Stimulated activated CD4-positive, alpha-beta T cell treated with anti-CD3 and anti-CD28 coated beads, Interleukin-1b, Interleukin-23, amount 100 ng/mL, for 24 hours (primary cell): ENCODE results near the gene GPS1.

Experiments used
- DNase-seq, 4 experiments: peaks; one replicate each; pipeline ENCODE4 v3.0.0-alpha.2; 2020; ENCODE audit warnings: low read depth in 4 of 4, low spot score in 1 of 4

GPS1 gene

DNA sequence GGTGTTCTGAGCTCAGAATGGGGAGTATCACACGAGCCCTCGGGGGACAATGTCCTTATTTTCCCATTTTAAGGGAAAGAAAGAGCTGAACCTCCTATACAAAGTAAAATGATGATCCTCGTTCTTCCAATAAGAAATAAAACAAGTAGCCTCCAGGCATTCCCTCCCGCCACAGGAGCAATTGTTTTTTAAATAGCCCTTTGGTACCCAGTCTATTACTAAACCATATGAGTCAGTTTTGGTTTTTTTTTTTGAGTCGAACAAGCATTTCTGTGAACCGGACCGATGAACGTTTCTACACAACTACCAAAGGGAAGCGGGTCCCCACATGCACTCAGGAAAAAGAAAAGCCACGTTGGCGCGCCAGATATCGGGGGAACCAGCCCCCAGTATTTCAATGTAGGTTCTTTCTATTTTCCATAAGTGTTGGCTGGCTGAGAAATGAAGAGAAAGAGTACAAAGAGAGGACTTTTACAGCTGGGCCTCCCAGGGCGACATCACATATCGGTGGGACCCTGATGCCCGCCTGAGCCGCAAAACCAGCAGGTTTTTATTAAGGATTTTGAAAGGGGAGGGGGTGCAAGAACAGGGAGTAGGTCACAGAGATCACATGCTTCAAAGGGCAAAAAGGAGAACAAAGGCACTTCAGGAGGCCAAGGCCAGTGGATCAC is 10.4 kb upstream of the GPS1 start:
- DNase-seq: no peak

- no peak for DNase-seq
Measured at GRCh38 chr17:82042649-82043048, 9.0 kb upstream of the GPS1 start.

GRCh38 chr17:82043507-82043906 is 8.2 kb upstream of the GPS1 start:
- DNase-seq: no peak

DNA sequence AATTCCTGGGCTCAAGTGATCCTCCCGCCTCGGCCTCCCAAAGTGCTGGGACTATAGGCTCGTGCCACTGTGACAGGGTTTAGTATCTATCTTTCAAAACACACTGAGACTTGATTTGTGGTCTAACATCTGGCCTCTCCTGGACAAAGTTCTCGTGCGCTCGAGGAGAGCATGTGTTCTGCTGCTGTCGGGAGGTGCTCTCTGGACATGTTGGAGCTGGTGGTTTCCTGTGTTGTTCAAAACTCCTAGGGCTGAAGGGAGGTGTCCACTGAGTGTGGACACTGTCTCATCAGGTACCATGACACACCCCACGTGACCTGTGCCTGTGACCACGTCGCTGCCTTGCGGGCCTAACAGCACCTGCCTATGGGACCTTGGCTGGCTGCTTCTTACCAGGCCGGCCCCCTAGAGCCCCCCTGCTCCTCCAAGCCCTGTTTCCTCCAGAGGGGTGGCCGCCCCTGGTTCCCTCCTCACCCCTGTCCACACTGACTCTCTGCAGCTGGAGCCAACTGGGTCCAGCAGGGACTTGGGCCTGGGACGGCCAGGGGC is 5.7 kb upstream of the GPS1 start:
- DNase-seq: no peak

GRCh38 chr17:82046903-82047302 is 4.8 kb upstream of the GPS1 start:
- no peak for DNase-seq

GRCh38 chr17:82047379-82047778 is 4.3 kb upstream of the GPS1 start:
- DNase-seq: no peak

- no peak for DNase-seq
Measured at GRCh38 chr17:82047914-82048570, 3.7 kb upstream of the GPS1 start.

DNA sequence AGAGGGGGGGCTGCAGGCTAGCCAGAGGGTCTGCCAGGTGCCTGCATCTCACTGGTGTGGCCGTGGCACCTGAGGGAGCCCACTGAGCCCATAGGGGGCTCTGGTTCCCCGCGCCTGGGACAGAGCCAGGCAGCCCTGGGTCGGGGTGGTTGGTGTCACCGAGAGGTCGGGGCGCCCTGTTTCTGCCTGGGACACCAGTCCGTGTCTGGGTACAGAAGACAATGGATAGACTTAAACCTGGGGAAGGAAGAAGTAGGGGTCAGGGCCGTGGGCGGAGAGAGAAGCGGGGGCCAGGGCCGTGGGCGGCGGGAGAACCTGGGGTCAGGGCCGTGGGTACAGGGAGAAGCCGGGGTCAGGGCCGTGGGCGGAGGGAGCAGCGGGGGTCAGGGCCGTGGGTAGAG is 3.1 kb upstream of the GPS1 start:
- DNase-seq: no peak

- no peak for DNase-seq
Measured at GRCh38 chr17:82049106-82049505, 2.6 kb upstream of the GPS1 start.

DNA sequence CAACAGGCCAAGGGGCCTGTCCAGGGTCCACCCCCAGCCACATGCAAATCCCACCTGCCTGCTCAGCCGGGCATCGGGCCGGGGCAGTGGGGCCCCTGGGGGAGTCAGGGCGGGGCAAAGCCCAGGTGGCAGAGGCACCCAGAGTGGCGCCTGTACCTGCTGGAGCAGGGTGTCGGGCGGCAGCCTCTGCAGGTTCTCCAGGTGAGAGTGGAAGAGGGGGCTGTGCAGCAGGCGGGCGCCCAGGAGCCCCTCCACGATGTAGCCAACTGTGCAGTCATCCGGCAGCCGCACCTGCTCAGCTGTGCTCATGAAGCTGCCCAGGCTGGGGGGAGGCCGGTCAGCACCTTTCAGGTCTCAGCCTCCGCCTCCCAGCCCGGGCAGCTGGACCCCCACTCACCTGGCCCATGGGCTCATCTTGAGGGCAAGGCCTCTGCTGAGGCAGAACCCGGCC is 2.2 kb upstream of the GPS1 start:
- no peak for DNase-seq

GRCh38 chr17:82050152-82050760 is 1.4 kb upstream of the GPS1 start:
- DNase-seq: no peak

GRCh38 chr17:82050761-82051641 is 697 bp upstream of the GPS1 start:
- no peak for DNase-seq

DNA sequence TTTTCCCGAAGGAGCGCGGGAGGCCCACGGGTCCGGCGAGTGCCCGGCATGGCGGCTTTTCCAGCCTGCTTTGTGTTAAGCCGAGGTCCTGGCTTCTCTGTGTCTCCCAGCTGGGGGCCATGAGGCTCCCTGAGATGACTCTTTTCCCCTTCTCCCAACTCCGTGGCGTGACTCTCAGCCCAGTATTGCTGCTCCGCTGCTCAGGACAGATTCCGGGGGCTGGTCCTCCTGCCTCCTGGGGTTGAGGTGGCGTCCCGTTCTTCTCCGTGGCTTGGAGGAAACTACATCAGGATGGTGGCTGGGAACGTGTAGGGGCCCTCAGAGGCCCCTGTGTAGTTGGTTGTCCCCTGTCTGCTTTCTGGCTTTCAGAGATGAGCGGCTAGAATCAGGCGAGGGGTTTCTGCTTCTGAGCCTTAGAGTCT is 951 bp downstream of the GPS1 start:
- no peak for DNase-seq

GRCh38 chr17:82053130-82053529 is 1.4 kb downstream of the GPS1 start:
- DNase-seq: no peak

DNA sequence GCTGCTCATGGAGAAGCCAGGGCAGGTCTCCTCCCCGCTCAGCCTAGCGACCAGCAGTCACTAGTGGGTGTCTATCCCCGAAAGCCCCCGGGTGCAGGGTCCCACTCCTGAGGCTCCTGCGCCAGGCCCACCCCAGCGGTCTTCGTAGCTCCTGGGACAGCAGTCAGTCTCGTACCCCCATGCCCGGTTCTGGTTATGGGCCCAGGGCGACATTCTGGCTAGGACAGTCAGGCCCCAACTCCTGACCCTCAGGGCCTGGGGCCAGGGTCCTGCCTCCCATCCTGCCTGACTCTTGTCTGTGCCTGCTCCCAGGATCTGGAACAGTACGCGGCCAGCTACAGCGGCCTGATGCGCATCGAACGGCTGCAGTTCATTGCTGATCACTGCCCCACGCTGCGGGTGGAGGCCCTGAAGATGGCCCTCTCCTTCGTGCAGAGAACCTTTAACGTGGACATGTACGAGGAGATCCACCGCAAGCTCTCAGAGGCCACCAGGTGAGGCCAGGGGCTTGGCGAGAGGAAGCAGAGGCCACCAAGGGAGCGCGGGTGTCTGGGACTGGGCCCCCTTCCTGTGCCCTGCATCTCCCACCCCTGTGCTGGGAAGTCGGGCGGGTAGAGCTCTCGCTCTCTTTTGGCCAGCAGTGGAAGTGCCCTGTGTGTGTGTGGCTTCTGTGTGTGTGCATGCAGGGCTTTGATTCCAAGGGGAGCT is 2.0 kb downstream of the GPS1 start:
- no peak for DNase-seq

DNA sequence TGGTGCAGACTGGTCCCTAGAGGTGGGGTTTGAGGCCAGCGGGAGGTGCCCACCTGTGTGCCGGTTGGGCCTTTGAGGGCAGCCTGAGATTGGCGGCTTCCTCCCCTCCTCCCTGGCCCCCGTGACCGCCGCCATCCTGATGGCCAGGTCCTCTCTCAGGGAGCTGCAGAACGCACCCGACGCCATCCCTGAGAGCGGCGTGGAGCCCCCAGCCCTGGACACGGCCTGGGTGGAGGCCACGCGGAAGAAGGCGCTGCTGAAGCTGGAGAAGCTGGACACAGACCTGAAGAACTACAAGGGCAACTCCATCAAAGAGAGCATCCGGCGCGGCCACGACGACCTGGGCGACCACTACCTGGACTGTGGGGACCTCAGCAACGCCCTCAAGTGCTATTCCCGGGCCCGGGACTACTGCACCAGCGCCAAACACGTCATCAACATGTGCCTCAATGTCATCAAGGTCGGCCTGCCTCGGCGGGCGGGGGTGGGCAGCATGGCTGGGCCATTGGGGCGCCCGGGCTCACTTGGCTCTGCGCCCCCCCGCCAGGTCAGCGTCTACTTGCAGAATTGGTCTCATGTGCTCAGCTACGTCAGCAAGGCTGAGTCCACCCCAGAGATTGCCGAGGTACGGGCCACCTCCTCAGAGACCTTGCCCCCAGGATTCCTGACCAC is 2.8 kb downstream of the GPS1 start:
- DNase-seq: no peak

DNA sequence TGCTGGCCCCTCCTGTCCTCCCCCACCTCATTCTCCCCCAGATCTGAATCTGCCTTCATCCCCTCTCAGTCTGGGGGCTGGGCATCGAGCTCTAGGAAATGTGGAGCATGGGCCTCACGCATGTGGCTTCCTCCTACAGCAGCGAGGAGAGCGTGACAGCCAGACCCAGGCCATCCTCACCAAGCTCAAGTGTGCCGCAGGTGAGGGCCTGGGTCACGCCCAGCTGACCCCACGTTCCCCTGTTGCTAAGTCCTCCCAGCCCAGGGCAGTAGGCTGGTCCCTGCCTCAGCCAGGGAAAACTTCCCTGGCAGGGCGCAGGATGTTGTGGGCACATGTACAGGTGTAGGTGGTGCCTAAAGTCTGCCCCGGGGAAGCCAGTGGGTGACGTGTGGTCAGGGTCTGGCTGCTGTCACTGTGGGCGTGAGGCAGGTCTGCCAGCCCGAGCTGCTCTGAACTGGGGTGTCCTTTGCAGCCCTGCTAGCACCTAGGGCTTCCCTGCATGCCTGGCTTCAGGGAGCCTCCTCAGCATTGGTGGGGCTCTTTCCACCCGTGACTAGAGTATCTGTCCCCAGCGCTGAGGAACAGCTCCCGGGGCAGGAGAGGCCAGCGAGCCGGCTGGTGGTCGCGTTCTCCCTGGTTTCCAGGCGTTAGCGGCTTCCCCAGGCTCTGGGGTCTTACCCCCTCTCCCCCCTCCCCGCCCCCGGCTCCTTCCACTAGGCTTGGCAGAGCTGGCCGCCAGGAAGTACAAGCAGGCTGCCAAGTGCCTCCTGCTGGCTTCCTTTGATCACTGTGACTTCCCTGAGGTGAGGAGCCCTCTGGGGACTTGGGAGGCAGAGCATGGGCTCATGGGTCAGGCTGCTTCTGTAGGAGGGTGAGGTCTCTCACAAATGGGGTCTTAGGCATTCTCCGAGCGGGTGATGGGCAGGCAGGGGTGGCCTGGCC is 3.6 kb downstream of the GPS1 start:
- DNase-seq: no peak

DNA sequence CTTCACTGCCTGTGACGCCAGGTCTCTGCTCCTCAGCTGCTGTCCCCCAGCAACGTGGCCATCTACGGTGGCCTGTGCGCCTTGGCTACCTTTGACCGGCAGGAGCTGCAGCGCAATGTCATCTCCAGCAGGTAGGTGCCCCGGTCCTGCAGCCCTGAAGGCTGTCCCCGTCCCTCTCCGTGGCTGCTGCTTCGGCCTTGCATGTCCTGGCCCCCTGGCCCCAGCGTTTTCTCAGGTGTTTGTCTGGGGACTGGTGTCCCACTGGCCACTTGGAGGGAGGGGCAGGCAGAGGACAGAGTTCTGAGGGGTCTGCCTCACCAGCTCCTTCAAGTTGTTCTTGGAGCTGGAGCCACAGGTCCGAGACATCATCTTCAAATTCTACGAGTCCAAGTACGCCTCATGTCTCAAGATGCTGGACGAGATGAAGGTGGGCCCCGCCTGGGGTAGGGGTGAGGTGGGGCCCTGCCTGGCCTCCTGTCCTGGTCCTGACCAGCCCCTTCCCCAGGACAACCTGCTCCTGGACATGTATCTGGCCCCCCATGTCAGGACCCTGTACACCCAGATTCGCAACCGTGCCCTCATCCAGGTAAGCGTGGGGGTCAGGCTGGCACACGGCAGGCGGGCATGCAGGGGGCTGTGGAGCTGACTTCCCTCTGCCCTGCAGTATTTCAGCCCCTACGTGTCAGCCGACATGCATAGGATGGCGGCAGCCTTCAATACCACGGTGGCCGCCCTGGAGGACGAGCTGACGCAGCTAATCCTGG is 4.4 kb downstream of the GPS1 start:
- no peak for DNase-seq
